Measurements from ENCODE around the gene KRTAP2-3.
"Not testable (repeated sequence)": the region's sequence is repeated elsewhere in the genome, so short reads cannot be mapped to it uniquely, and the experiment has no call there.

Gene KRTAP2-3, protein sequence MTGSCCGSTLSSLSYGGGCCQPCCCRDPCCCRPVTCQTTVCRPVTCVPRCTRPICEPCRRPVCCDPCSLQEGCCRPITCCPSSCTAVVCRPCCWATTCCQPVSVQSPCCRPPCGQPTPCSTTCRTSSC

DNA sequence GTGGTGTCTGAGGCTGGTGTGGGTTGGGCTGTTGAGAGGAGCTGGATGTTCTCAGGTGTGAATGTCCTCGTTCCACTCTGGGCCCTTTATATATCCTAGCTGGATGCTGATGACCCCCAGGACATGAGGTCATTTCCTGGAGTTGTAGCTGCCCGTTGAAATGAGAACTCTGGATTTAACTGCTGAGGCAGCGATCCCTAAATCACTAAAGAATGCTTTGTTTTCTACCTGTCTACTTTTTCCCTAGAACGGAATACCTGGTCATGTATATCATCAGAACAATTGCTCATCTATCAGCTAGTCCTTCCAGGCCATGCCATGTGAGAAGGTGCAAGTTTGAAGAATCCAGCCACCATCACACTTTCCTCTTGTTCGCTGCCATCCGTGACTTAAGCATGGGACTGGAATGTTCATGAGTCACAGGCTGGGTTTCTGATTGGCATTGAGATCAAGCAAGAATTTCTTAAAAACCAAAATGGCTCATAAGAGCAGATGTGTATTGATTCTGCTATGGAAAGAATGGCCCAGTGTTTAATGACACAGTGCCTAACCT lies at the start of gene KRTAP2-3:
KRTAP2-3 (minus strand) TSS at position 63 of the 553 bp plus-strand sequence. CDS start 64 bp downstream, outside the sequence.
- peak; percentile 86 for DNase-seq (ENCODE audit: low read depth)

DNA sequence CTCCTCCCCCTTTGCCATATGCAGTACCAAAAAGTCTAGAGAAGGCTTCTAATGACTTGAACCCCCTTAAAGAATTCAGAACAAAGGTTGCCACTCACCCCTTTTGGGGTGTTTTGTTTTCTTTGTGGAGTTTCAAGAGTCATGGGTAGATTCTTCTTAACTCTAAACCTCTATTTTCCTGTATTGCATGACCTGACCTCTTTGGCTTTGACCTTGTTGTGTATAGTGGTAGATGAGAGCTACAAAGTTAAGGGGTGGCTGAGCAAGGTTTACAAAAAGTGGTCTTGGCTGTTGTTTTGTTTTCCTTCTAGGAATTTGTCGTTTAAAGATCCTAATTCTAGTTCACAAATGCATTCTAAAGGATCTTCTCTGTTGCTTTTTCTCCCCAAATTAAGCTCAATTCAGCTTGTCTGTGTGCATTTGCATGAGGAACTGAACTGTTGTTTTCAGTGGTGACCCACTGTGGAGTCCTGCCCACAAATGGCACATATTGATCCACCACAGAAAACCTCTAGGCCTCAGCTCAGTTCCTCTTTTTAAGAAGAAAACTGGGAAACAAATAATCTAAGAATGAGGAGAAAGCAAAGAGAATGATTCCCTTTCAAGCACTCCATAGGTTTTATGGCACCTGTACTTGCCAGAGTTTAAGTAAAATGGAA lies 48.9 kb upstream of the KRTAP2-3 start:
- not testable (repeated sequence) for DNase-seq (ENCODE audit: low read depth)

DNA sequence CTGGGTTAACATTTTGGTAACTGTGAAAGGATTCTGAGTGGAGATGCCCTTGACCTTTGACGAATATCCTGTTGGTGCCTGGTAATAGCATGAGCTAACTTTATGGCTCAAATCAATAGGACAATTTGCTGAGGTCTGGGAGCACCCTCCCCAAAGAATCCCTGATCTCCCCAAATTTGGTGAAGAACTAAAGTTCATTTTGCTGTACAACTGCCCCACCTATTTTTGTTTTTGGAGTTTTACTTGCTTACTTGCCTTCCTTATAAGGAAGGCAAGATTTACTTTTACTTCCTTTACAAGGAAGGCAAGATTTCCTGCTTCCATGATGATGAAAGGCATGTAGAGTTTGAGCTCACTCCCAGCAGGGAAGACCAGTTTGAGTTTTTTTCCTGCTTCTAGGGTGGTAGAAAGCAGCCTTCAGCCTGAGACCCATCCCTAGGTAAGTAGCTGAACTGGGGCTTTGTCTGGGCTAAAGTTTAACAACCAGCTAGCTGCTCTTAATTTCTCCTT lies 48.1 kb upstream of the KRTAP2-3 start:
- DNase-seq (ENCODE audit: low read depth) = no peak

DNA sequence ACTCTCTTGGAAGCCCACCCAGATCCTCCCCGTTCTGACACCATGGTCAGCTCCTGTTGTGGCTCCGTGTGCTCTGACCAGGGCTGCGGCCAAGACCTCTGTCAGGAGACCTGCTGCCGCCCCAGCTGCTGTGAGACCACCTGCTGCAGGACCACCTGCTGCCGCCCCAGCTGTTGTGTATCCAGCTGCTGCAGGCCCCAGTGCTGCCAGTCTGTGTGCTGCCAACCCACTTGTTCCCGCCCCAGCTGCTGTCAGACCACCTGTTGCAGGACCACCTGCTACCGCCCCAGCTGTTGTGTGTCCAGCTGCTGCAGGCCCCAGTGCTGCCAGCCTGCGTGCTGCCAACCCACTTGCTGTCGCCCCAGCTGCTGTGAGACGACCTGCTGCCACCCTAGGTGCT lies 45.4 kb upstream of the KRTAP2-3 start, which contains the start of gene KRTAP4-9:
KRTAP4-9 (plus strand) TSS at position 43 of the 400 bp plus-strand sequence; CDS start at position 43, 0 bp downstream.
- DNase-seq (ENCODE audit: low read depth) = not testable (repeated sequence)

DNA sequence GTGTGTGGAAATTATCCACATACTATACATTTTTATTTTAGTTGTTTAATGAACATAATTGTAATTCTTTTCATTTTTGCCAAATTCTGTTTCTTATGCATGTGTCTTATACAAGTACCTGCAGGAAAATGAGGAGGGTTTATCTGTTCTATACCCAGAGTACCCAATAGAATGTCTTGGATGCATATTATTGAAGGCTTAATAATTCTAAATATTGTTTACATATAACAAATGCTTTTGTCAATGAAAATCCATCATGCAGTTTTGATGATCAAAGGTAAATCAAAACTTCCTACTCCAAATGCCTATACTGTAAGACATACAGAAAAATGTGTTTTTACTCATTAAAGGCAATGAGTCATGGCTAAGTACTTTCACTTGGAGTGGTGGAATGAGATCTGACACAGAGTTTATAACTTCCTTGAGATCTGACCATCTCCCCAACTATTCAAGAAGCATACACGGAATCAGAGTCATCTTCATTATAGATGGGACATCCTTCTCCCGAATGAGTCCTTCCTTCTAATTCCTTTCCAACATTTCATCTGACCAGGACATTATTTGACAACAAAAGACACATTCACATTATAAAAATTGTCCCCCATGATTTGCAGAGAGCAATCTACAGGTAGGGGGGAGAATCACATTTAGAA lies 44.6 kb upstream of the KRTAP2-3 start:
- DNase-seq (ENCODE audit: low read depth) = not testable (repeated sequence)

DNA sequence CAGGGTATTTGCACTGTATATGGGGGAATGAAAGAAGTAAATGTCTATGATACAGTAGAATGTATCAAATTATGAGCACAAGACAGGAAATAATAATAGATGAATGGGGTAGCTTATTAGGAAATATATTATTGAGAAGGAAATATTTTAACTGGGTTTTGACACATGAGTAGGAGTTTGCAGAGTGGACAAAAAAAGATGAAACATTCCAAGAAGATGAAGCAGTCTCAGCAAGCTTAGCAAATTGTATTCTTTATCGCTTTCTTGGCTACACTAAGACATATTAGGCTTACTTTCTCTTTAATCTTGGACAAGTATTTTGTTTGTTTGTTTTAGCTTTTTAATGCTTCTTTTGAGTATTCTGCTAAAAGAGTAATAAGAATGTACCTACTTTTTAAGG lies 44.0 kb upstream of the KRTAP2-3 start:
- DNase-seq (ENCODE audit: low read depth) = no peak

DNA sequence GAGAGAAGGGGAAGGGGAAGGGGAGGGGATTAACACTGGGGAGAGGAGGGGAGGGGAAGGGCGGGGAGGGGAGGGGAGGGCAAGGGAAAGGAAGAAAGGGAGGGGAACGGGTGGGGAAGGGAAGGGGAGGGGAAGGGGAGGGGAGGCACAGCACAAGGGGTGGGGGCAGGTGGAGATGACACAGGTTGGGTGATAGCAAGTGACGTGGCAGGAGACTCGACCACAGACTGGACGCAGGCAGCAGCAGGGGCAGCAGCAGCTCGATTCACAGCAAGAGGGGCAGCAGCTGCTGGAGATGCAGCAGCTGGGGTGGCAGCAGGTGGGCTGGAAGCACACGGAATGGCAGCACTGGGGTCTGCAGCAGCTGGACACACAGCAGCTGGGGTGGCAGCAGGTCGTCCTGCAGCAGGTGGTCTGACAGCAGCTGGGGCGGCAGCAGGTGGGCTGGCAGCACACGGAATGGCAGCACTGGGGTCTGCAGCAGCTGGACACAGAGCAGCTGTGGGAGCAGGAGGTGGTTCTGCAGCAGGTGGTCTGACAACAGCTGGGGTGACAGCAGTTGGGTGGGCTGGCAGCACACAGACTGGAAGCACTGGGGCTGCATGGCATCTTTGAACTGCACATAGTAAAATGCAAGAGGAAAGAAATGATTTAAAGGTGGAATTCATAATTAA lies 41.8 kb upstream of the KRTAP2-3 start, which contains the start of gene KRTAP4-16:
KRTAP4-16 (minus strand) TSS at position 624 of the 674 bp plus-strand sequence; CDS start at position 624, 0 bp downstream.
- no peak for DNase-seq (ENCODE audit: low read depth)

DNA sequence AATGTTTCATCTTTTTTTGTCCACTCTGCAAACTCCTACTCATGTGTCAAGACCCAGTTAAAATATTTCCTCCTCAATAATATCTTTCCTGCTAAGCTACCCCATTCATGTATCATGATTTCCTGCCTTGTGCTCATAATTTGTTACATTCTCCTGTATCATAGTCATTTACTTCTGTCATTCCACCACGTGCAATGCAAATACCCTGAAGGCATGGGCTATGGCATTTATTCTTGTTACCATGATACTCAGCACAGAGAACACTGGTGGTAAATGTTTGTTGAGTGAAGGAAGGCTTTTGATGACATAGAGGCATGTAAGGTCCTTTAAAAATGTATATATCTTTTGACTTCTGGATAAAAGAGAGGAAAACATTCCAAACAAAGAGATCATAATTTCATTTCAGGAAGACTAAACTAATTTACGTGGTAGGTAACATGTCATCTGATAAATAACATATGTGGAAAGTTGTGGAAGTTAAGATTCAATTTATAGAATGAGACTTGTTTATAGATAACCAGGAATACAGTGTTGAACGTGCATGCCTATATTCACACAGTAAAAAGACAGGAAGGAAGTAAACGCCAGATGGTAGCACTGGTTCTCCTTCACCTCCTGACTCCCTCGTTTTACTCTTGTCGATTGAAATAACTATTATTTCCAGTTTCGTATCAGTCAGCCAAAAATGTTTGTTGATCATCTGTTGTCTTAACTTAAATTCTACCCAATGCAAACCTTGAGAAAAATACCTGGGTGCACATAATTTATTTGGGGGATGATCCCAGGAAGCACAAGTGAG lies 40.0 kb upstream of the KRTAP2-3 start:
- DNase-seq (ENCODE audit: low read depth) = peak; percentile 65

DNA sequence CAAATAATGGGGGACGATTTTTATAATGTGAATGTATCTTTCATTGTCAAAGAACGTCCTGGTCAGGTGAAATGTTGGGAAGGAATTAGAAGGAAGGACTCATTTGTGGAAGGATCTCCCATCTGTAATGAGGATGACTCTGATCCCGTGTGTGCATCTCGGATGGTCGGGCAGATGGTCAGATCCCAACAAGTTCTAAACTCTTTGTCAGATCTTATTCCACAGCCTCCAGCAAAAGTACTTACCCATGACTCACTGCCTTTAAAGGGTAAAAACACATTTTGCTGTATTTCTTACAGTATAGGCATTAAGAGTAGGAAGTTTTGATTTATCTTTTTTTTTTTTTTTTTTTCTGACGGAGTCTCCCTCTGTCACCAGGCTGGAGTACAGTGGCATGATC lies 38.6 kb upstream of the KRTAP2-3 start:
- DNase-seq (ENCODE audit: low read depth) = peak; percentile 30

DNA sequence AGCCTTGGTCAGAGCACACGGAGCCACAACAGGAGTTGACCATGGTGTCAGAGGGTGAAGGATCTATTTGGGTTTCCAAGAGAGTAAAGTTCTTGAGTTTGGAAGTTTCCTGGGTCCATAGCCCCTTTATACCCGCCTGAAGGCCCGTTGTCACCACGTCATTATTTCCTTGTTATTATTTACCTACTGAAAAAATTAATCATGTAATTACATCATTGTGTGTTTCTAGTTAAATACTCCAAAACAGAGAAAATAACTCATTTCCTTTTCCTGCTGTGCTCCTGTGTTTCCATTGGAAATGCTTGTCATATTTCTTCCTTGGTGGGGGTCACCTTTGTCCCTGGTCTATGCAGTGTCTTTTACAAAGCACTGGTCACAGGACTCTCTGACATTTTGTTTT lies 38.1 kb upstream of the KRTAP2-3 start, which contains the start of gene KRTAP4-8:
KRTAP4-8 (minus strand) TSS at position 101 of the 400 bp plus-strand sequence; CDS start at position 43, 58 bp downstream.
- DNase-seq (ENCODE audit: low read depth) = no peak

DNA sequence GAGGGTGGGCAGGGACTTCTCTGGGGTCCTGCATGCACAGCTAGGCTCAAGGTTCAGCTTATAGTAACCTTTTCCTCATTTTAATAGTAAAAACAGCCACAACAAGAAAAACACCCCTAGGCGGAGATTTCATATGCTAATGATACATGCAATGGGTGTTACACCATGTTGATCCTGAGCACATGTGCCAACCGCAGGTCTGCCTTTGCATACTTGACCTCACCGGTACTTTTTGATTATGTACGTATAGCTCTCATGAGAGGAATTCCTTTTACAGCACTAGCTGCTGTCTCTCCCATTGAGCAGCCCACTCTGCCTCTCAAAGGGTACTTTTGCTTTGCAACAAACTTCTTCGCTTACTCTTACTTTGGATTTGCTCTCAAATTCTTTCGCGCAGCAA lies 36.1 kb upstream of the KRTAP2-3 start:
- DNase-seq (ENCODE audit: low read depth) = no peak

DNA sequence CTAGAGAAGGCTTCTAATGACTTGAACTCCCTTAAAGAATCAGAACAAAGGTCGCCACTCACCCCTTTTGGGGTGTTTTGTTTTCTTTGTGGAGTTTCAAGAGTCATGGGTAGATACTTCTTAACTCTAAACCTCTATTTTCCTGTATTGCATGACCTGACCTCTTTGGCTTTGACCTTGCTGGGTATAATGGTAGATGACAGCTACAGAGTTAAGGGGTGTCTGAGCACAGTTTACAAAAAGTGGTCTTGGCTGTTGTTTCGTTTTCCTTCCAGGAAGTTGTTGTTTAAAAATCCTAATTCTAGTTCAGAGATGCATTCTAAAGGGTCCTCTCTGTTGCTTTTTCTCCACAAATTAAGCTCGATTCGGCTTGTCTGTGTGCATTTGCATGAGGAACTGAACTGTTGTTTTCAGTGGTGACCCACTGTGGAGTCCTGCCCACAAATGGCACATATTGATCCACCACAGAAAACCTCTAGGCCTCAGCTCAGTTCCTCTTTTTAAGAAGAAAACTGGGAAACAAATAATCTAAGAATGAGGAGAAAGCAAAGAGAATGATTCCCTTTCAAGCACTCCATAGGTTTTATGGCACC lies 28.9 kb upstream of the KRTAP2-3 start:
- DNase-seq (ENCODE audit: low read depth) = not testable (repeated sequence)

DNA sequence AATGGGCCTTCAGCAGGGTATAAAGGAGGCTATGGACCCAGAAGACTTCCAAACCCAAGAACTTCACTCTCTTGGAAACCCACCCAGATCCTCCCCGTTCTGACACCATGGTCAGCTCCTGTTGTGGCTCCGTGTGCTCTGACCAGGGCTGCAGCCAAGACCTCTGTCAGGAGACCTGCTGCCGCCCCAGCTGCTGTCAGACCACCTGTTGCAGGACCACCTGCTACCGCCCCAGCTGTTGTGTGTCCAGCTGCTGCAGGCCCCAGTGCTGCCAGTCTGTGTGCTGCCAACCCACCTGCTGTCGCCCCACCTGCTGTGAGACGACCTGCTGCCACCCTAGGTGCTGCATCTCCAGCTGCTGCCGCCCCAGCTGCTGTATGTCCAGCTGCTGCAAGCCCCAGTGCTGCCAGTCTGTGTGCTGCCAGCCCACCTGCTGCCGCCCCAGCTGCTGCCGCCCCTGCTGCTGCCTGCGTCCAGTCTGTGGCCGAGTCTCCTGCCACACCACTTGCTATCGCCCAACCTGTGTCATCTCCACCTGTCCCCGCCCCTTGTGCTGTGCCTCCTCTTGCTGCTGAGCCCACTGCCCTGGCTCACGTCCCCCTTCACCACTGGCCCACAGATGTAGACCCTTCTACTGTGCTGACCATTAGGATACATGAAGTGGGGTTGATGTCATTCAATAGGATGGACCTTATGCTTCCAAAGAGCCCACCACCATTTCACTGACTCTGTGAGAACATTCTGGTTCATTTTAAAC lies 24.4 kb upstream of the KRTAP2-3 start, which contains the start of gene KRTAP4-7:
KRTAP4-7 (plus strand) TSS at position 51 of the 757 bp plus-strand sequence; CDS start at position 108, 57 bp downstream.
- not testable (repeated sequence) for DNase-seq (ENCODE audit: low read depth)

DNA sequence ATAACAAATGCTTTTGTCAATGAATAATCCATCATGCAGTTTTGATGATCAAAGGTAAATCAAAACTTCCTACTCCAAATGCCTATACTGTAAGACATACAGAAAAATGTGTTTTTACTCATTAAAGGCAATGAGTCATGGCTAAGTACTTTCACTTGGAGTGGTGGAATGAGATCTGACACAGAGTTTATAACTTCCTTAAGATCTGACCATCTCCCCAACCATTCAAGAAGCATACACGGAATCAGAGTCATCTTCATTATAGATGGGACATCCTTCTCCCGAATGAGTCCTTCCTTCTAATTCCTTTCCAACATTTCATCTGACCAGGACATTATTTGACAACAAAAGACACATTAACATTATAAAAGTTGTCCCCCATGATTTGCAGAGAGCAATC lies 23.5 kb upstream of the KRTAP2-3 start:
- DNase-seq (ENCODE audit: low read depth) = not testable (repeated sequence)

DNA sequence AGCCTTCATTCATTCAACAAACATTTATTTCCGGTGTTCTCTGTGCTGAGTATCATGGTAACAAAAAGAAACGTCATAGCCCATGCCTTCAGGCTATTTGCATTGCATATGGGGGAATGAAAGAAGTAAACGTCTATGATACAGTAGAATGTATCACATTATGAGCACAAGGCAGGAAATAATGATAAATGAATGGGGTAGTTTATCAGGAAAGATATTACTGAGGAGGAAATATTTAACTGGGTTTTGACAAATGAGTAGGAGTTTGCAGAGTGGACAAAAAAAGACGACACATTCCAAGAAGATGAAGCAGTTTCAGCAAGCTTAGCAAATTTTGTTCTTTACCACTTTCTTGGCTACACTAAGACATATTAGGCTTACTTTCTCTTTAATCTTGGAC lies 22.7 kb upstream of the KRTAP2-3 start:
- DNase-seq (ENCODE audit: low read depth) = no peak

DNA sequence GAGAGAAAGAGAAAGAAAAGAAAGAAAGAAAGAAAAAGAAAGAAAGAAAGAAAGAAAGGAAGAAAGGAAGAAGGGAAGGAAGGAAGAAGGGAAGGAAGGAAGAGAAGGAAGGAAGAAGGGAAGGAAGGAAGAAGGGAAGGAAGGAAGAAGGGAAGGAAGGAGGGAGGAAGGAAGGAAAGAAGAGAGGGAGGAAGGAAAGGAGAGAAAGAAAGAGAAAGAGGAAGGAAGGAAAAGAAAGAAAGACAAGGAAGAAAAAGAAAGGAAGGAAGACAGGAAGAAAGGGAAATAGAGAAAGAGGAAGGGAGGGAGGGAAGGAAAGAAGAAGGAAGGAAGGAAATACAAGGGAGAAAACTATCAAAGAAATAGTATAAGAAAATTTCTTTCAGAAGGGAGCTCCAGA lies 16.9 kb upstream of the KRTAP2-3 start:
- no peak for DNase-seq (ENCODE audit: low read depth)

DNA sequence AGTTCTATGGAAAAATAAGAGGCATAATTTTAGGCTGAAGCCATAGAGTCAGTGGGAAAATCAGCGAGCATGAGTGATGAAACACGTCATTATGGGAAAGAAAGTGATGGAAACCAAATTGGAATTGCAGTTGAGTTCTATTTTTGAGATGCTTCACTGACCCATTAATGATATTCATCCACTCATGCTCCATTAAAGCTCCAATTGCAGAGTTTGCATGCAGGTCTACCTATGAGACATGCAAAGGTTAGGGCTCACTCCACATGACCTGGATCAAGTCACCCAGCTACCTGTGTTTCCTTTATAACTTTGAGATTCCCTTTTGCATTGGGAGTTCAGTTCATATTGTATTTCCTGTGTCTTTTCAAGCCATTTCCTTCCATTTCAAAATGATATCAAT lies 13.8 kb upstream of the KRTAP2-3 start:
- DNase-seq (ENCODE audit: low read depth) = no peak

DNA sequence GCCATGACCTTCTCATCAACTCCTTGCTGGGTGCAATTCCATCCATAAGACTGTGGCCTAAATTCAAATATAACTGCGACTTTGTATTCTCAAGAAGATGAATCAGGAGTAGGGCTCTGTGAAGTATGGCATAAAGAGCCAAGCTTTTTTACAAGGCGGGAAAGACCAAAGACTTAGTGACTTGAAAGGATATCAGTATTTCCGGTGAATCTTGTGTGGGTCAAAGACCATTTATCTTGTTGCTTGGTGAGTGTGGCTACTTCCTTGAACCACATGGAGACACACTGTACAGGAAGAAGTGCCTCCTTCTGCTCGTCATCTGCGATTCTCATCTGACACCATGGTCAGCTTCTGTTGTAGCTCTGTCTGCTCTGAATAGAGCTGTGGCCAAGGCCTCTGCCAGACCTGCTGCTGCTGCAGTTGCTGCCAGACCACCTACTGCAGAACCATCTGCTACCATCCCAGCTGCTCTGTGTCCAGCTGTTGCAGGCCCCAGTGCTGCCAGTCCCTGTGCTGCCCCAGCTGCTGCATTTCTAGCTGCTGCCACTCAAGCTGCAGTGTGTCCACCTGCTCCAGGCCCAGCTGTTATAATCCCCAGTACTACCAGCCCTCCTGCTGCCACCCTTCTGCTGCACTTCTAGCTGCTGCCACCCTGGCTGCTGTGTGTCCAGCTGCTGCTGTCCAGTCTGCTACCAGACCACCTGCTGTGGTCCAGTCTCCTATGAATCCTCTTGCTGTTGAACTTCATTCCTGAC lies 11.9 kb upstream of the KRTAP2-3 start:
- DNase-seq (ENCODE audit: low read depth) = no peak

DNA sequence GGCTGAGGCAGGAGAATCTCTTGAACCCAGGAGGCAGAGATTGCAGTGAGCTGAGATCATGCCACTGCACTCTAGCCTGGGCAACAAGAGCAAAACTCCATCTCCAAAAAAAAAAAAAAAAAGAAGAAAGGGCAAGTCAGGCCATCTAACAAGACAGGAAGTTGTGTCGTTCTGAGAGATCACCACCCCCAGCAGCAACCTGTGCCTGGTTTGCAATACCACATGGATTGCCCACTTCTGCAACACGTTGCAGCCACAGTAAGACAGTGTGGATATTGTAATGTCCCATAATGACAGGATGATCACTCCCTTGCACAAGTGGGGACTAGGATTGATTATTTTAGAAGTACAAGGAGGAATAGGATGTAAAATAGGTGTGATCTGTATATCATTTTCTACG lies 9.1 kb upstream of the KRTAP2-3 start:
- DNase-seq (ENCODE audit: low read depth) = no peak

Measured in GM04504 (cell line).